HFFc6 (cell line): Measurements from ENCODE around the gene B4GALNT1. TPM values are rescaled to one million over a fixed set of nuclear protein-coding genes. Genes with fewer than 3 reads are reported as not detected.

Source experiments
- DNase-seq: peaks from one replicate; pipeline ENCODE4 v3.0.0-alpha.2; 2018
- H3K27ac Mint-ChIP-seq: 2 replicates; pipeline ENCODE4 v1.8.0; 2020; ENCODE audit warnings: mild to moderate bottlenecking, mixed read lengths
- H3K27me3 Mint-ChIP-seq: 2 replicates; pipeline ENCODE4 v1.8.0; 2021; ENCODE audit warnings: mild to moderate bottlenecking, moderate library complexity, mixed read lengths; ENCODE audit not compliant: insufficient read depth
- H3K36me3 Mint-ChIP-seq: 2 replicates; pipeline ENCODE4 v1.8.0; 2021; ENCODE audit warnings: low read depth, mixed read lengths
- H3K4me1 Mint-ChIP-seq: 2 replicates; pipeline ENCODE4 v1.8.0; 2020; ENCODE audit warnings: low read depth, mixed read lengths
- H3K4me3 Mint-ChIP-seq: 2 replicates; pipeline ENCODE4 v1.8.0; 2020; ENCODE audit warnings: mild to moderate bottlenecking, moderate library complexity, mixed read lengths
- H3K9me3 Mint-ChIP-seq: 2 replicates; pipeline ENCODE4 v1.8.0; 2020; ENCODE audit warnings: mild to moderate bottlenecking, mixed read lengths
- CTCF ChIP-seq: fragments of 200-600 bp; sonication (generic); IDR thresholded peaks from 2 replicates; pipeline ENCODE4 v1.5.0; 2021; ENCODE audit warnings: antibody characterized with exemption, mild to moderate bottlenecking
- total RNA-seq, 6 experiments: library from RNA; stranded (reverse); fragmentation: NEBNext Ultra II Directional; extraction: Animal tissue kit (Norgen Biotek cat#: 25700); gene quantifications; 2 replicates in 1 of 6; 3 replicates in 5 of 6; pipeline ENCODE4 v1.2.3, GENCODE V29; 2021

The B4GALNT1 gene
- total RNA-seq, 6 experiments from 2014 or later = 1.4 to 3.1 (median 2.3) TPM

- no peak for DNase-seq
- Mint-ChIP-seq H3K36me3 (no peaks in the 10 kb centered on the region; the same call in 1 of the 2 replicates), H3K4me3 (peak overlapping the region; percentile 90), H3K9me3 (no peaks in the 10 kb centered on the region), H3K27me3 (peaks cover 3% of the 10 kb centered on the region), H3K4me1 (peaks cover 22% of the 10 kb centered on the region), H3K27ac (peak overlapping the region; percentile 91)
- no peak for TF ChIP-seq CTCF
These were observed 27.8 kb downstream of the B4GALNT1 start for GRCh38 chr12:57604992-57605810.

DNA sequence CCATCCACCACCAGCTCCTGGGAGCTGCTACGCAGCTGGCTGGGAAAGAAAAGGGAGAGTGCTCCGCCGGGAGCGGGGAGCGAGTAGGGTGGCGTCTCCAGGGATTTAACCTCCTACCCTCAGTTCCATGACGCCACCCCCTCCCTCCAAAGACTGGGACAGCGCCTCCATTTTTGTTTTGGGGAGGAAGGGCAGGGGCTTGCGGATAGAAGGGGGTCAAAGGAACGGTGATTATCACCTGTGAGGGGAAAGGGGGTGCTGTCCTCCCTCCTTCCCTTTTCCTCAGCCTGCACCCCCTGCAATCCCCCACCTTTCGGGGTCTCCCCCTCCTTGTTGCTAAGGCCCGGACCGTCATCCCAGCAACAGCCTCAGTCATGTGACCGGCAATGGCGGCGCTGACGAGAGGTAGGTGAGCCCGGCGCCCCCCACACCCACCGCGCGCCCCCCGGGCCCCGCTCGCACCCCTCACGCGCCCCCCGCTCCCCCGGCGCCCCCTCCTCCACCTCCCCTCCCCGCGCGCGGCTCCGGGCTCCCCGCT lies 28.5 kb downstream of the B4GALNT1 start, which contains the start of gene DTX3:
TSS of gene DTX3 (plus strand) at position 371 of the 538 bp plus-strand sequence. CDS start 1,694 bp downstream, outside the sequence.
- TF ChIP-seq CTCF = no peak; the same call in 1 of the 2 replicates
- H3K9me3 Mint-ChIP-seq = no peaks in the 10 kb centered on the region
- peaks cover 3% of the 10 kb centered on the region for H3K27me3 Mint-ChIP-seq

GRCh38 chr12:57603815-57604453 lies 29.1 kb downstream of the B4GALNT1 start:
- Mint-ChIP-seq H3K27ac (peak overlapping the region; percentile 91), H3K36me3 (no peaks in the 10 kb centered on the region; the same call in 1 of the 2 replicates), H3K4me3 (peak overlapping the region; percentile 90), H3K9me3 (no peaks in the 10 kb centered on the region), H3K27me3 (peaks cover 3% of the 10 kb centered on the region; the same call in 1 of the 2 replicates), H3K4me1 (peaks cover 21% of the 10 kb centered on the region)
- TF ChIP-seq CTCF = no peak
- peak; percentile 45 for DNase-seq

More for the DNA sequence above, 28.5 kb downstream of the B4GALNT1 start, which contains the start of gene DTX3:
- H3K27ac Mint-ChIP-seq = peak within 1 kb of the TSS; percentile 91
- no peaks in the 10 kb centered on the region; the same call in 1 of the 2 replicates for H3K36me3 Mint-ChIP-seq
- no peak for DNase-seq
- H3K4me1 Mint-ChIP-seq = peaks cover 21% of the 10 kb centered on the region
- H3K4me3 Mint-ChIP-seq = peak within 1 kb of the TSS; percentile 90

DNA sequence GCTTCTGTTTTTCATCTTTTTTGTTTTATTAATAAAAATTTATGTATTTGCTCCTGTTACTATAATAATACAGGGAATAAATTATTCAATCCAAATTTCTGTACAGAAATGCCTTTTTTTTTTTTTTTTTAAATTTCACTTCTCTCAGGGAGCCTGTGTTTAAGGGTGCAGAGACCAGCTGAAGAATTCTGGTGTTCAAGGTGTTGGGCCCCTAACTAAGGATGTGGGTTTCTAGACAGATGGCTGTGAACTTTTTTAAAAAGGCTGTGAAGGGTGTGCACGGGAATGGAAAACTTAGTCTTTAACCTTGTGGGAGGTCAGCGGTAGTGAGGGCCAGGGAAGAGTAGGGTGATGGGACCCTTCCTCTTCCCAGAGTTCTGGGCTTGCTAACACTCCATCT lies 29.7 kb downstream of the B4GALNT1 start:
- peak overlapping the region; percentile 90 for H3K4me3 Mint-ChIP-seq
- H3K4me1 Mint-ChIP-seq = peaks cover 21% of the 10 kb centered on the region
- peak overlapping the region; percentile 91; the same call in 1 of the 2 replicates for H3K27ac Mint-ChIP-seq
- no peaks in the 10 kb centered on the region; the same call in 1 of the 2 replicates for H3K36me3 Mint-ChIP-seq
- H3K9me3 Mint-ChIP-seq = no peaks in the 10 kb centered on the region
- TF ChIP-seq CTCF = no peak
- H3K27me3 Mint-ChIP-seq = peaks cover 3% of the 10 kb centered on the region; the same call in 1 of the 2 replicates
- no peak for DNase-seq

DNA sequence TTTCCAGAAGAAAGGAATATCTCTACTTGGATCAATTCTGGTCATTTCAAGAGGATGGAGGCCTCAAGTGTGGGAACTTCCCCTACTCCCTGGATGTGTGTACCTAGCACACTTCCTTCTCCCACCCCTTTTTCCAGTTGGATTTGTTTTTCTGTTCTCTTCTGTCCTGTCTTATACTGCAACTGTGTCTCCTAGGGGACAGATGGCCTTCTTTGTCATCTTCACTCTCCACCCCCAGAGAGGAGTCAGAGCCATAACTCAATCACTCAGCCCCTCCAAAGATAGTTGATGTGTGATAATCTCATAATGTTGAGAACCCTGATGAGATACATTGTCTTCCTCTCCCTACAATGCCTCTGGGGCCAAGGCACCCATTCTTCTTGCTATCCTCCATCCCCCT lies 30.5 kb downstream of the B4GALNT1 start:
- peaks cover 3% of the 10 kb centered on the region; the same call in 1 of the 2 replicates for H3K27me3 Mint-ChIP-seq
- no peaks in the 10 kb centered on the region for H3K9me3 Mint-ChIP-seq
- no peak overlapping the region for H3K27ac Mint-ChIP-seq
- peaks cover 21% of the 10 kb centered on the region for H3K4me1 Mint-ChIP-seq
- no peak overlapping the region for H3K4me3 Mint-ChIP-seq
- H3K36me3 Mint-ChIP-seq = no peaks in the 10 kb centered on the region; the same call in 1 of the 2 replicates
- no peak for DNase-seq
- TF ChIP-seq CTCF = no peak
